H1 (cell line): ENCODE results near the gene VRK3. TPM values are rescaled to one million over a fixed set of nuclear protein-coding genes. Genes with fewer than 3 reads are reported as not detected.

Experiments
- polyA plus RNA-seq, 7 experiments: library from polyadenylated mRNA; depleted of rRNA in 3 of 7; stranded (reverse) in 5 of 7; unstranded in 2 of 7; fragments of >200 nt in 5 of 7; fragments of 200-250 nt in 2 of 7; gene quantifications; 1 replicate in 5 of 7; 2 replicates in 1 of 7; 4 replicates in 1 of 7; pipeline versions ENCODE4 v1.2.1 to v1.2.3, GENCODE V29; 2011 to 2013; ENCODE audit warnings: missing spikeins in 2 of 7, mixed read lengths in 2 of 7
- total RNA-seq: library from RNA; stranded (reverse); fragmentation: NEBNext Ultra II Directional; extraction: Animal tissue kit (Norgen Biotek cat#: 25700); gene quantifications from 2 replicates; pipeline ENCODE4 v1.2.1, GENCODE V29; 2021
- TF ChIP-seq, protein P1 (sequence below): fragments of 300-600 bp; sonication (generic); IDR thresholded peaks from 2 replicates; pipeline ENCODE4 v1.7.1; 2012; ENCODE audit warnings: low read length, moderate library complexity, mild to moderate bottlenecking, inconsistent platforms; ENCODE audit not compliant: insufficient replicate concordance
- TF ChIP-seq, protein P2 (sequence below), 3 experiments: IDR thresholded peaks; 1 replicate in 2 of 3; 2 replicates in 1 of 3; pipeline versions ENCODE4 v1.5.1 to v1.6.1; 2011; ENCODE audit warnings: low read length in 3 of 3, mild to moderate bottlenecking in 3 of 3, inconsistent platforms in 2 of 3, low read depth in 1 of 3, moderate library complexity in 1 of 3; ENCODE audit not compliant: insufficient read depth in 1 of 3; ENCODE audit errors: control extremely low read depth in 1 of 3

The VRK3 gene
- total and polyA plus RNA-seq, 2 of the 8 experiments (the other 6 are each of a cell fraction or from before 2014, with no cell fraction given): 21.3 to 36.1 TPM

DNA sequence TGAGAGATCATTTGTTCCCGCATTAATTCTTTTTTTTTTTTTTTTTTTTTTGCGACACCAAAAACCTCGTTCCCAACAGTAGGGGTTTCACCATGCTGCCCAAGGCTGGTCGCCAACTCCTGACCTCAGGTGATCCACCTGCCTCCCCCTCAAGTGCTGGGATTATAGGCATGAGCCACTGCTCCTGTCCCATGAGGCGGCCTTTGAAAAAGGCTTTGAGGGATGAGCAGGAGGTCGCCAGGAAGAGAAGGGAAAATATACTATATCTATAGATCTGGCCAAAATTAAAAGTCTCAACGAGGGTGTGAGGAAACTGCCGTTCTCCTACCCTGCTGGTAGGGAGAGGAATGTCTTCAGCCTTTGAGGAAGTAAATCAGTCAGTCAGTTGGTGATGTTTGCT is 26.8 kb upstream of the VRK3 start (continued):
- TF ChIP-seq, protein P1, sequence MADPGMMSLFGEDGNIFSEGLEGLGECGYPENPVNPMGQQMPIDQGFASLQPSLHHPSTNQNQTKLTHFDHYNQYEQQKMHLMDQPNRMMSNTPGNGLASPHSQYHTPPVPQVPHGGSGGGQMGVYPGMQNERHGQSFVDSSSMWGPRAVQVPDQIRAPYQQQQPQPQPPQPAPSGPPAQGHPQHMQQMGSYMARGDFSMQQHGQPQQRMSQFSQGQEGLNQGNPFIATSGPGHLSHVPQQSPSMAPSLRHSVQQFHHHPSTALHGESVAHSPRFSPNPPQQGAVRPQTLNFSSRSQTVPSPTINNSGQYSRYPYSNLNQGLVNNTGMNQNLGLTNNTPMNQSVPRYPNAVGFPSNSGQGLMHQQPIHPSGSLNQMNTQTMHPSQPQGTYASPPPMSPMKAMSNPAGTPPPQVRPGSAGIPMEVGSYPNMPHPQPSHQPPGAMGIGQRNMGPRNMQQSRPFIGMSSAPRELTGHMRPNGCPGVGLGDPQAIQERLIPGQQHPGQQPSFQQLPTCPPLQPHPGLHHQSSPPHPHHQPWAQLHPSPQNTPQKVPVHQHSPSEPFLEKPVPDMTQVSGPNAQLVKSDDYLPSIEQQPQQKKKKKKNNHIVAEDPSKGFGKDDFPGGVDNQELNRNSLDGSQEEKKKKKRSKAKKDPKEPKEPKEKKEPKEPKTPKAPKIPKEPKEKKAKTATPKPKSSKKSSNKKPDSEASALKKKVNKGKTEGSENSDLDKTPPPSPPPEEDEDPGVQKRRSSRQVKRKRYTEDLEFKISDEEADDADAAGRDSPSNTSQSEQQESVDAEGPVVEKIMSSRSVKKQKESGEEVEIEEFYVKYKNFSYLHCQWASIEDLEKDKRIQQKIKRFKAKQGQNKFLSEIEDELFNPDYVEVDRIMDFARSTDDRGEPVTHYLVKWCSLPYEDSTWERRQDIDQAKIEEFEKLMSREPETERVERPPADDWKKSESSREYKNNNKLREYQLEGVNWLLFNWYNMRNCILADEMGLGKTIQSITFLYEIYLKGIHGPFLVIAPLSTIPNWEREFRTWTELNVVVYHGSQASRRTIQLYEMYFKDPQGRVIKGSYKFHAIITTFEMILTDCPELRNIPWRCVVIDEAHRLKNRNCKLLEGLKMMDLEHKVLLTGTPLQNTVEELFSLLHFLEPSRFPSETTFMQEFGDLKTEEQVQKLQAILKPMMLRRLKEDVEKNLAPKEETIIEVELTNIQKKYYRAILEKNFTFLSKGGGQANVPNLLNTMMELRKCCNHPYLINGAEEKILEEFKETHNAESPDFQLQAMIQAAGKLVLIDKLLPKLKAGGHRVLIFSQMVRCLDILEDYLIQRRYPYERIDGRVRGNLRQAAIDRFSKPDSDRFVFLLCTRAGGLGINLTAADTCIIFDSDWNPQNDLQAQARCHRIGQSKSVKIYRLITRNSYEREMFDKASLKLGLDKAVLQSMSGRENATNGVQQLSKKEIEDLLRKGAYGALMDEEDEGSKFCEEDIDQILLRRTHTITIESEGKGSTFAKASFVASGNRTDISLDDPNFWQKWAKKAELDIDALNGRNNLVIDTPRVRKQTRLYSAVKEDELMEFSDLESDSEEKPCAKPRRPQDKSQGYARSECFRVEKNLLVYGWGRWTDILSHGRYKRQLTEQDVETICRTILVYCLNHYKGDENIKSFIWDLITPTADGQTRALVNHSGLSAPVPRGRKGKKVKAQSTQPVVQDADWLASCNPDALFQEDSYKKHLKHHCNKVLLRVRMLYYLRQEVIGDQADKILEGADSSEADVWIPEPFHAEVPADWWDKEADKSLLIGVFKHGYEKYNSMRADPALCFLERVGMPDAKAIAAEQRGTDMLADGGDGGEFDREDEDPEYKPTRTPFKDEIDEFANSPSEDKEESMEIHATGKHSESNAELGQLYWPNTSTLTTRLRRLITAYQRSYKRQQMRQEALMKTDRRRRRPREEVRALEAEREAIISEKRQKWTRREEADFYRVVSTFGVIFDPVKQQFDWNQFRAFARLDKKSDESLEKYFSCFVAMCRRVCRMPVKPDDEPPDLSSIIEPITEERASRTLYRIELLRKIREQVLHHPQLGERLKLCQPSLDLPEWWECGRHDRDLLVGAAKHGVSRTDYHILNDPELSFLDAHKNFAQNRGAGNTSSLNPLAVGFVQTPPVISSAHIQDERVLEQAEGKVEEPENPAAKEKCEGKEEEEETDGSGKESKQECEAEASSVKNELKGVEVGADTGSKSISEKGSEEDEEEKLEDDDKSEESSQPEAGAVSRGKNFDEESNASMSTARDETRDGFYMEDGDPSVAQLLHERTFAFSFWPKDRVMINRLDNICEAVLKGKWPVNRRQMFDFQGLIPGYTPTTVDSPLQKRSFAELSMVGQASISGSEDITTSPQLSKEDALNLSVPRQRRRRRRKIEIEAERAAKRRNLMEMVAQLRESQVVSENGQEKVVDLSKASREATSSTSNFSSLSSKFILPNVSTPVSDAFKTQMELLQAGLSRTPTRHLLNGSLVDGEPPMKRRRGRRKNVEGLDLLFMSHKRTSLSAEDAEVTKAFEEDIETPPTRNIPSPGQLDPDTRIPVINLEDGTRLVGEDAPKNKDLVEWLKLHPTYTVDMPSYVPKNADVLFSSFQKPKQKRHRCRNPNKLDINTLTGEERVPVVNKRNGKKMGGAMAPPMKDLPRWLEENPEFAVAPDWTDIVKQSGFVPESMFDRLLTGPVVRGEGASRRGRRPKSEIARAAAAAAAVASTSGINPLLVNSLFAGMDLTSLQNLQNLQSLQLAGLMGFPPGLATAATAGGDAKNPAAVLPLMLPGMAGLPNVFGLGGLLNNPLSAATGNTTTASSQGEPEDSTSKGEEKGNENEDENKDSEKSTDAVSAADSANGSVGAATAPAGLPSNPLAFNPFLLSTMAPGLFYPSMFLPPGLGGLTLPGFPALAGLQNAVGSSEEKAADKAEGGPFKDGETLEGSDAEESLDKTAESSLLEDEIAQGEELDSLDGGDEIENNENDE: no peak
- TF ChIP-seq, protein P2, sequence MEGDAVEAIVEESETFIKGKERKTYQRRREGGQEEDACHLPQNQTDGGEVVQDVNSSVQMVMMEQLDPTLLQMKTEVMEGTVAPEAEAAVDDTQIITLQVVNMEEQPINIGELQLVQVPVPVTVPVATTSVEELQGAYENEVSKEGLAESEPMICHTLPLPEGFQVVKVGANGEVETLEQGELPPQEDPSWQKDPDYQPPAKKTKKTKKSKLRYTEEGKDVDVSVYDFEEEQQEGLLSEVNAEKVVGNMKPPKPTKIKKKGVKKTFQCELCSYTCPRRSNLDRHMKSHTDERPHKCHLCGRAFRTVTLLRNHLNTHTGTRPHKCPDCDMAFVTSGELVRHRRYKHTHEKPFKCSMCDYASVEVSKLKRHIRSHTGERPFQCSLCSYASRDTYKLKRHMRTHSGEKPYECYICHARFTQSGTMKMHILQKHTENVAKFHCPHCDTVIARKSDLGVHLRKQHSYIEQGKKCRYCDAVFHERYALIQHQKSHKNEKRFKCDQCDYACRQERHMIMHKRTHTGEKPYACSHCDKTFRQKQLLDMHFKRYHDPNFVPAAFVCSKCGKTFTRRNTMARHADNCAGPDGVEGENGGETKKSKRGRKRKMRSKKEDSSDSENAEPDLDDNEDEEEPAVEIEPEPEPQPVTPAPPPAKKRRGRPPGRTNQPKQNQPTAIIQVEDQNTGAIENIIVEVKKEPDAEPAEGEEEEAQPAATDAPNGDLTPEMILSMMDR (IDR thresholded peaks at IDR 0.05; ENCODE audit: control extremely low read depth in 1 of 3, insufficient read depth in 1 of 3, low read depth in 1 of 3, low read length in 3 of 3): no peak
